Activated CD8-positive, alpha-beta T cell treated with anti-CD3 and anti-CD28 coated beads for 36 hours (primary cell): ENCODE data around the gene CTTNBP2. TPM values are rescaled to one million over a fixed set of nuclear protein-coding genes. Genes with fewer than 3 reads are reported as not detected.

Experiments
- ATAC-seq: fragments of 200-7000 bp; cut with Tn5 transposase; one replicate; pipeline ENCODE4 v1.10.0; 2021; ENCODE audit warnings: mild to moderate bottlenecking, moderate library complexity
- CTCF ChIA-PET: fragments of 350-600 bp; sonication (Branson Sonifier 250); formaldehyde crosslinking; loops from one replicate; lab custom pipeline; 2021; ENCODE audit warnings: antibody characterized with exemption; lab: Charles Lee
- POLR2A ChIA-PET: fragments of 350-600 bp; sonication (Branson Sonifier 250); formaldehyde crosslinking; loops from one replicate; lab custom pipeline; 2021; ENCODE audit warnings: antibody characterized with exemption; lab: Charles Lee
- DNase-seq: peaks from one replicate; pipeline ENCODE4 v3.0.0-alpha.2; 2020
- H3K27ac Mint-ChIP-seq: one replicate; pipeline ENCODE4 v1.8.0; 2021; ENCODE audit warnings: mild to moderate bottlenecking, mixed read lengths
- H3K27me3 Mint-ChIP-seq: one replicate; pipeline ENCODE4 v1.8.0; 2021; ENCODE audit warnings: mixed read lengths
- H3K36me3 Mint-ChIP-seq: one replicate; pipeline ENCODE4 v1.8.0; 2021; ENCODE audit warnings: low read depth, mixed read lengths
- H3K4me1 Mint-ChIP-seq: one replicate; pipeline ENCODE4 v1.8.0; 2021; ENCODE audit warnings: low read depth, mixed read lengths
- H3K4me3 Mint-ChIP-seq: one replicate; pipeline ENCODE4 v1.8.0; 2021; ENCODE audit warnings: mild to moderate bottlenecking, moderate library complexity, mixed read lengths
- H3K9me3 Mint-ChIP-seq: one replicate; pipeline ENCODE4 v1.8.0; 2021; ENCODE audit warnings: mixed read lengths
- intact Hi-C: fragments of 100-400 bp; cut with micrococcal nuclease; formaldehyde crosslinking; loops from one replicate; pipeline ENCODE4 v1.10.0; 2022
- total RNA-seq, 2 experiments: library from RNA; stranded (reverse); gene quantifications; one replicate each; pipeline ENCODE4 v1.2.3, GENCODE V29; 2021
- TF ChIP-seq, protein P1 (sequence below): fragments of 200-600 bp; IDR thresholded peaks from one replicate; pipeline ENCODE4 v1.8.0; 2022; ENCODE audit warnings: antibody characterized with exemption, mild to moderate bottlenecking

The CTTNBP2 gene
- total RNA-seq, 2 experiments from 2014 or later: not detected

GRCh38 chr7:117718116-117718835, 155.0 kb downstream of the CTTNBP2 start:
- ChIA-PET CTCF (interaction anchor here (1.3 kb wide), 1 partner anchor 13 kb away, joined by 3 read pairs; no protein-coding TSS in a partner anchor), POLR2A (no interaction called here)
- no peak for DNase-seq
- Mint-ChIP-seq H3K9me3 (no peaks in the 10 kb centered on the region), H3K4me1 (no peaks in the 10 kb centered on the region), H3K36me3 (no peaks in the 10 kb centered on the region), H3K27ac (no peak overlapping the region), H3K27me3 (no peaks in the 10 kb centered on the region), H3K4me3 (no peak overlapping the region)
- TF ChIP-seq, protein P1, sequence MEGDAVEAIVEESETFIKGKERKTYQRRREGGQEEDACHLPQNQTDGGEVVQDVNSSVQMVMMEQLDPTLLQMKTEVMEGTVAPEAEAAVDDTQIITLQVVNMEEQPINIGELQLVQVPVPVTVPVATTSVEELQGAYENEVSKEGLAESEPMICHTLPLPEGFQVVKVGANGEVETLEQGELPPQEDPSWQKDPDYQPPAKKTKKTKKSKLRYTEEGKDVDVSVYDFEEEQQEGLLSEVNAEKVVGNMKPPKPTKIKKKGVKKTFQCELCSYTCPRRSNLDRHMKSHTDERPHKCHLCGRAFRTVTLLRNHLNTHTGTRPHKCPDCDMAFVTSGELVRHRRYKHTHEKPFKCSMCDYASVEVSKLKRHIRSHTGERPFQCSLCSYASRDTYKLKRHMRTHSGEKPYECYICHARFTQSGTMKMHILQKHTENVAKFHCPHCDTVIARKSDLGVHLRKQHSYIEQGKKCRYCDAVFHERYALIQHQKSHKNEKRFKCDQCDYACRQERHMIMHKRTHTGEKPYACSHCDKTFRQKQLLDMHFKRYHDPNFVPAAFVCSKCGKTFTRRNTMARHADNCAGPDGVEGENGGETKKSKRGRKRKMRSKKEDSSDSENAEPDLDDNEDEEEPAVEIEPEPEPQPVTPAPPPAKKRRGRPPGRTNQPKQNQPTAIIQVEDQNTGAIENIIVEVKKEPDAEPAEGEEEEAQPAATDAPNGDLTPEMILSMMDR: no peak
- intact Hi-C loops: loop anchor here (5.0 kb wide), 1 partner anchor 261 kb away; no protein-coding TSS in a partner anchor
- ATAC-seq: no peak

DNA sequence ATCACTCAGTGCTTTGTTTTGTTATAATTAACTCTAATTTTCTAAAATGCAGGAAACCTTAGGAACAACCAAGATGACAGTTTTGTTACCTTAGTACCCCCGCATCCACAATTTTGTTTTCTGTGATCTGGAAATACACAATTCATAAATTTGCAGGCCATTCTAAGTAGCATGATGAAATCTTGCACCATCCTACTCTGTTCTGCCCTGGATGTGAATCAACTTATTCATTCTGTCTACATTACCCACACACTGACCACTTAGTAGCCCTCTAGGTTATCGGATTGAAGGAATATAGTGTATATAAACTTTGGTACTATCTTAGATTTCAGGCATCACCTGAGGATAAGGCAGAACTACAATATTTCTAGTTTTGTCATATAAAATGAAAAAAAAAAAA, 155.9 kb downstream of the CTTNBP2 start:
- H3K4me3 Mint-ChIP-seq: no peak overlapping the region
- no peak for DNase-seq
- POLR2A ChIA-PET: no interaction called here
- CTCF ChIA-PET: no interaction called here
- H3K36me3 Mint-ChIP-seq: no peaks in the 10 kb centered on the region
- no peaks in the 10 kb centered on the region for H3K9me3 Mint-ChIP-seq
- TF ChIP-seq, protein P1: no peak
- intact Hi-C loops: loop anchor here (5.0 kb wide), 1 partner anchor 260 kb away; no protein-coding TSS in a partner anchor
- no peak for ATAC-seq
- H3K27ac Mint-ChIP-seq: no peak overlapping the region
- peaks cover 1% of the 10 kb centered on the region for H3K27me3 Mint-ChIP-seq
- no peaks in the 10 kb centered on the region for H3K4me1 Mint-ChIP-seq

- CTCF ChIA-PET: interaction anchor here (0.9 to 1.3 kb wide), 3 partner anchors 12 to 258 kb away, joined by 3 to 5 read pairs (median 4); no protein-coding TSS in a partner anchor
- POLR2A ChIA-PET: no interaction called here
Measured at GRCh38 chr7:117716707-117717299, 156.4 kb downstream of the CTTNBP2 start.

DNA sequence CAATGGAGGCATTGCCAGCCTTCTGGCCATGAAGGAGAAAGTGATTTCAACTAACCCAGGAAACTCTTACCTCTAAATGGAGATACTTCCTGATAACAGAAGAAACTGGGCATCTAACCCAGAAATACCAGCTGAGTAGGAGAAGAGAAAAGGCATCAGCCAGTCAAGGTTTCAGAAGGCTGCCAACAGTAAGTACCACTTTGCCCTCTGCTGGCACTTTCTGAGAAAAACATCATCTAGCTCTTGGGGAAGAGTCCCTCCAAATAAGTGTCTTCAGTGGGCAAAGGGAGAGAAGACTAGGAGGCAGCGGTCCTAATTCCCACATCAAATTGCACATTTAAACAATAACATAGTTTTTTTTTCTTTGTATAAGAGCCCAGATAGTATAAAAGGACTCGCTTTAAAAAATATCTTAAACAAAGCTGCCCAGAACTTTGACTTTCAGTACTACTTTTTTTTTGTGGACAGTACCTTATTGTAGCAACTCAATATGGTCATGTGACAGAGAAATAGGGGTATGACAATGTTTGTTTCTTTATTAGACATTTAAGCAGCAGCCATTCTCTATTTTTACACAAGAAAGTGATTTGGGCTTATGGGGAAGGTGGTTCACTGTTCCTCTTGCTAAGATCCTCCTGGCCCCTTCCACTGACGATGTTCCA, 157.3 kb downstream of the CTTNBP2 start:
- CTCF ChIA-PET: interaction anchor here (0.6 to 1.3 kb wide), 8 partner anchors 11 to 257 kb away, joined by 3 to 5 read pairs (median 3); no protein-coding TSS in a partner anchor
- peaks cover 1% of the 10 kb centered on the region for H3K27me3 Mint-ChIP-seq
- no peak for ATAC-seq
- peak; percentile 30 for DNase-seq
- no peak overlapping the region for H3K27ac Mint-ChIP-seq
- POLR2A ChIA-PET: no interaction called here
- TF ChIP-seq, protein P1: peak; percentile 35
- no peaks in the 10 kb centered on the region for H3K4me1 Mint-ChIP-seq
- intact Hi-C loops: loop anchor here (5.0 kb wide), 1 partner anchor 259 kb away; no protein-coding TSS in a partner anchor
- H3K9me3 Mint-ChIP-seq: no peaks in the 10 kb centered on the region
- no peaks in the 10 kb centered on the region for H3K36me3 Mint-ChIP-seq
- H3K4me3 Mint-ChIP-seq: no peak overlapping the region

More at GRCh38 chr7:117716707-117717299, 156.4 kb downstream of the CTTNBP2 start:
- H3K4me3 Mint-ChIP-seq: no peak overlapping the region
- no peaks in the 10 kb centered on the region for H3K4me1 Mint-ChIP-seq
- TF ChIP-seq, protein P1: no peak
- H3K27me3 Mint-ChIP-seq: peaks cover 1% of the 10 kb centered on the region
- DNase-seq (no peak), ATAC-seq (no peak)
- no peaks in the 10 kb centered on the region for H3K9me3 Mint-ChIP-seq
- no peaks in the 10 kb centered on the region for H3K36me3 Mint-ChIP-seq
- intact Hi-C loops: loop anchor here (5.0 kb wide), 1 partner anchor 260 kb away; no protein-coding TSS in a partner anchor
- H3K27ac Mint-ChIP-seq: no peak overlapping the region
